Lower lobe of right lung (tissue), 2 donors: ENCODE results near the gene PLSCR2. TPM values are rescaled to one million over a fixed set of nuclear protein-coding genes. Genes with fewer than 3 reads are reported as not detected.

Source experiments
- ATAC-seq, 2 donors: fragments of 200-7000 bp; cut with Tn5 transposase; one replicate each; pipeline ENCODE4 v1.9.1; 2020 to 2022; ENCODE audit warnings: mild to moderate bottlenecking in 2 of 2, moderate library complexity in 2 of 2
- DNase-seq: peaks from one replicate; pipeline ENCODE4 v3.0.0-alpha.2; 2020
- H3K27ac ChIP-seq: fragments of 200-600 bp; one replicate; pipeline ENCODE4 v1.8.0; 2022
- H3K27me3 ChIP-seq: fragments of 200-600 bp; one replicate; pipeline ENCODE4 v1.8.0; 2022; ENCODE audit warnings: low read depth
- H3K36me3 ChIP-seq: fragments of 200-600 bp; one replicate; pipeline ENCODE4 v1.8.0; 2022; ENCODE audit warnings: mild to moderate bottlenecking
- H3K4me1 ChIP-seq: fragments of 200-600 bp; one replicate; pipeline ENCODE4 v1.8.0; 2022
- H3K4me3 ChIP-seq: fragments of 200-600 bp; one replicate; pipeline ENCODE4 v1.8.0; 2022; ENCODE audit warnings: mild to moderate bottlenecking
- H3K9me3 ChIP-seq: fragments of 200-600 bp; one replicate; pipeline ENCODE4 v1.8.0; 2022
- intact Hi-C: fragments of 100-400 bp; cut with DNase I; formaldehyde crosslinking; loops from one replicate; pipeline ENCODE4 v1.11.0; 2022
- total RNA-seq: library from RNA; stranded (reverse); fragmentation: NEBNext Ultra II Directional; extraction: Animal tissue kit (Norgen Biotek cat#: 25700); gene quantifications from one replicate; pipeline ENCODE4 v1.2.1, GENCODE V29; 2021
- TF ChIP-seq, protein P1 (sequence below): fragments of 200-600 bp; IDR thresholded peaks from one replicate; pipeline ENCODE4 v1.8.0; 2022; ENCODE audit warnings: antibody characterized with exemption, mild to moderate bottlenecking
- donor health status: DM: no; HTN: yes; CAD: no; lungs with severe emphysema.

PLSCR2 gene
- total RNA-seq, 1 donor from 2014 or later = 0.86 TPM

DNA sequence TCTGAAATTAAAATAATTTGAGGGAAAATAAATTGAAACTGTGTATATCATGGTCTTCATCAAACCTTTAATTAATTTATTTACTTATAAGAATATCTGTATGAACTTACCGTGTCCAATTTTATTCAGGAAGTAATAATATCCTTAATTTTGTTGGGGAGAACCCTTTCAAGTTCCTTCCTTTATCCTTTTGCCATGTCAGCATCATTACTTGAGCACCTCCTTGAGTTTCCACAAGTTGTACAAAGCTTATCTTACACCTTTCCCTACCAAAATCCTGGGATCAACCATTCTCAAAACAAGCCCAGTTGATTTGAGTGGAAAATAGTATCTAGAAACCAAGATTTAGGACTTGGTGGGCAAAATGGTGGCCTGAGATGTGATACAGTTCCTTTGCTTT lies 37.3 kb downstream of the PLSCR2 start:
- Histone ChIP-seq H3K4me3 (no peak overlapping the region), H3K27ac (no peak overlapping the region), H3K4me1 (no peaks in the 10 kb centered on the region), H3K27me3 (no peaks in the 10 kb centered on the region), H3K36me3 (no peaks in the 10 kb centered on the region), H3K9me3 (no peaks in the 10 kb centered on the region)
- ATAC-seq (no peak), DNase-seq (no peak)
- TF ChIP-seq, protein P1, sequence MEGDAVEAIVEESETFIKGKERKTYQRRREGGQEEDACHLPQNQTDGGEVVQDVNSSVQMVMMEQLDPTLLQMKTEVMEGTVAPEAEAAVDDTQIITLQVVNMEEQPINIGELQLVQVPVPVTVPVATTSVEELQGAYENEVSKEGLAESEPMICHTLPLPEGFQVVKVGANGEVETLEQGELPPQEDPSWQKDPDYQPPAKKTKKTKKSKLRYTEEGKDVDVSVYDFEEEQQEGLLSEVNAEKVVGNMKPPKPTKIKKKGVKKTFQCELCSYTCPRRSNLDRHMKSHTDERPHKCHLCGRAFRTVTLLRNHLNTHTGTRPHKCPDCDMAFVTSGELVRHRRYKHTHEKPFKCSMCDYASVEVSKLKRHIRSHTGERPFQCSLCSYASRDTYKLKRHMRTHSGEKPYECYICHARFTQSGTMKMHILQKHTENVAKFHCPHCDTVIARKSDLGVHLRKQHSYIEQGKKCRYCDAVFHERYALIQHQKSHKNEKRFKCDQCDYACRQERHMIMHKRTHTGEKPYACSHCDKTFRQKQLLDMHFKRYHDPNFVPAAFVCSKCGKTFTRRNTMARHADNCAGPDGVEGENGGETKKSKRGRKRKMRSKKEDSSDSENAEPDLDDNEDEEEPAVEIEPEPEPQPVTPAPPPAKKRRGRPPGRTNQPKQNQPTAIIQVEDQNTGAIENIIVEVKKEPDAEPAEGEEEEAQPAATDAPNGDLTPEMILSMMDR = no peak
- intact Hi-C loops = no loop called here

DNA sequence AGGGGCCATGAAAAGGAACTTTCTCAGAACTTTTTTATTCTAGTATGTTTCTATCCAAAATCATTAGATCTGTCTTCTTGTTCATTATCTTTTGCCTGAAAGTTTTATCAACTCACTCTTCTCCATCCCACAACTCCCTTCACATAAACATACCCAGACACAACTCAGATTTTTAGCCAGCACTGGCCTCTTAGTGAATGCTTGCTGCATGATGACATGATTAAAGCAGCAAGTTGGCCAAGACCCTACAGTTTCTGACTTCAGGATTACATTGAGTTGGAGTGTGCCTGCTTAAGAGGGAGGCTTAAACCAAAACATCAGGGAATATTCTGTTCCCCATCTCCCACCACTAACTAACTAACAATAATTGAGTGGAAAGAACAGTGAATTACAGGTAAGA lies 38.1 kb downstream of the PLSCR2 start:
- H3K4me1 ChIP-seq = no peaks in the 10 kb centered on the region
- TF ChIP-seq, protein P1 = no peak
- no peaks in the 10 kb centered on the region for H3K36me3 ChIP-seq
- no peak for DNase-seq
- H3K9me3 ChIP-seq = no peaks in the 10 kb centered on the region
- no peak overlapping the region for H3K27ac ChIP-seq
- intact Hi-C loops = no loop called here
- ATAC-seq = no peak
- no peaks in the 10 kb centered on the region for H3K27me3 ChIP-seq
- no peak overlapping the region for H3K4me3 ChIP-seq

DNA sequence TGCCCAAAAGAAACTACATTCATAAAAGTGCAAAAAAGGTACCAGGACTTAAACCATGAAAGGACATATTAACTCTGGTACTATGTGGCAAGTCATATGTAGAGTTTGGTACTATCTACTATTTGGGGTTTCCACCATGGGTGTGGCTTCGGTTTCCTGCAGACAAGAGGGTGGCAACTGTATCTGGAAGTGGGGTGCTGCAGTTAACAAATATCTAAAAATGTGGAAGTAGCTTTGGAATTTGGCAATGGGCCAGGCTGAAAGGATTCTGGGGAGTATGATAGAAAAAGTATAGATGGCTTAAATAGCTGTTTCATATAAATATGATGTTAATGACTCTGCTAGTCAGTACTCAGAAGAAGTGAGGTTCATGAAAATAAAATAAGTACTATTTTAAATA lies 44.0 kb downstream of the PLSCR2 start:
- Histone ChIP-seq H3K4me1 (no peaks in the 10 kb centered on the region), H3K27me3 (no peaks in the 10 kb centered on the region), H3K9me3 (no peaks in the 10 kb centered on the region), H3K36me3 (no peaks in the 10 kb centered on the region), H3K27ac (no peak overlapping the region), H3K4me3 (no peak overlapping the region)
- DNase-seq (no peak), ATAC-seq (no peak)
- TF ChIP-seq, protein P1 = no peak
- intact Hi-C loops = no loop called here

DNA sequence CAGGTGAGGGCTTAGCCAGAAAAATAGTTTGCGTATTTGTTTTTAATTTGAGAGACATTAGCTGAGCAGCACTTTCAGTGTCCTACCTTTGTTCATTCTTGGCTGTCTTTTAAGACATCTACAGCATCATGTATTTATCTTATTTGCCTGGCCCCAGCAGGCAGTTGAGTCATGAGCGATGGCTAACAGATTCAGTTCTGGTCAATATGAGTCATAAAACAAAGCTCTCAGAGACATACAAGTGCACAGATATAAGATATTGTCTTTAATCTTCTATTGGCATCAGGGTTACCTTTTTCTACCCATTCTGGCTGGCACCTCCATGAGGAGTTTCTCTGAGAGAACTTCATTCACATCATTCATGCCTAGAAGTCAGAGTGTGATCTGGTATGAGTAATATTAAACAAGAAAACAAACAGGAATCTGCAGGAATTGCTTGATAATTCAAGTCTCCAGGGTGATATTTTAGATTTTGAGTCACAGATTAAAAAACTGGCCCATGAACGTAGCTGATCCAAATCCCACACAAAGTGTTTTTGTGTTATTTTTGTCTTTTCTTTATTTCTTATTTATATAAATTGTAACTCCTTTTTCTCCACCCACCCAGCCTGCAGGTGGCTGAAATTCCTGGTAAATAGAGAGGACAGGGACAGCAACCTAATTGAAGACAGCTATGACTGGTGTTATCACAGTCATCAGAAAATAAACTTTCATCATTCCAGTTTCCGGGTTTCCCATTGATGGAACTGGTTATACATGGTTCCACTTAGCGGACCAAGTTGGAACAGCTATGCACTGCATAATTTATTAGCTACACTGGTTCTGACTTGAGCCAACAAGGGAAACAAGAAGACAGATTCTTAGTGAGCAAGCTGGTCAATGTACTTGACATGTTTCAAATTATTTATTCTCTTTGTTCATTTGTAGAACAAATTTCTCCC lies 47.3 kb downstream of the PLSCR2 start:
- intact Hi-C loops = no loop called here
- ATAC-seq (no peak), DNase-seq (no peak)
- Histone ChIP-seq H3K9me3 (no peaks in the 10 kb centered on the region), H3K27ac (no peak overlapping the region), H3K4me3 (no peak overlapping the region), H3K27me3 (no peaks in the 10 kb centered on the region), H3K4me1 (no peaks in the 10 kb centered on the region), H3K36me3 (no peaks in the 10 kb centered on the region)
- TF ChIP-seq, protein P1 = no peak

- TF ChIP-seq, protein P1 = no peak
- Histone ChIP-seq H3K4me3 (no peak overlapping the region), H3K36me3 (no peaks in the 10 kb centered on the region), H3K27me3 (no peaks in the 10 kb centered on the region), H3K27ac (no peak overlapping the region), H3K4me1 (no peaks in the 10 kb centered on the region), H3K9me3 (peaks cover 14% of the 10 kb centered on the region)
- intact Hi-C loops = no loop called here
- ATAC-seq = no peak
- DNase-seq = no peak
Observed at GRCh38 chr3:146416366-146416765, 53.0 kb downstream of the PLSCR2 start.
